Smooth muscle cell (in vitro differentiated cells): ENCODE measurements around the gene CHD9NB. TPM values are rescaled to one million over a fixed set of nuclear protein-coding genes. Genes with fewer than 3 reads are reported as not detected.
A peak's percentile ranks its signal among the peaks of the same experiment; 100 is the strongest.

Experiments
- DNase-seq: peaks from one replicate; lab custom pipeline; 2025; ENCODE audit not compliant: unreplicated experiment; lab: John Stamatoyannopoulos, UW
- H2AFZ ChIP-seq: fragments of 200-600 bp; sonication (generic); 2 replicates; pipeline ENCODE4 v1.6.0; 2016; ENCODE audit warnings: antibody characterized with exemption, low read depth, mild to moderate bottlenecking
- H3F3A ChIP-seq: fragments of 200-600 bp; sonication (generic); 2 replicates; pipeline ENCODE4 v1.6.0; 2017; ENCODE audit warnings: antibody characterized with exemption, low read depth
- H3K27ac ChIP-seq: fragments of 200-600 bp; sonication (generic); 2 replicates; pipeline ENCODE4 v1.5.1; 2016; ENCODE audit warnings: low read depth, mild to moderate bottlenecking
- H3K27me3 ChIP-seq: fragments of 200-600 bp; sonication (generic); 2 replicates; pipeline ENCODE4 v1.6.1; 2016; ENCODE audit warnings: low read depth, mild to moderate bottlenecking
- H3K36me3 ChIP-seq: fragments of 200-600 bp; sonication (generic); 2 replicates; pipeline ENCODE4 v1.5.1; 2016; ENCODE audit warnings: low read depth
- H3K4me1 ChIP-seq: fragments of 200-600 bp; sonication (generic); 2 replicates; pipeline ENCODE4 v1.5.1; 2016; ENCODE audit warnings: low read depth
- H3K4me2 ChIP-seq: fragments of 200-600 bp; sonication (generic); 2 replicates; pipeline ENCODE4 v1.6.0; 2016; ENCODE audit warnings: mild to moderate bottlenecking
- H3K4me3 ChIP-seq: fragments of 200-600 bp; sonication (generic); 2 replicates; pipeline ENCODE4 v1.5.1; 2016; ENCODE audit warnings: mild to moderate bottlenecking
- H3K79me2 ChIP-seq: fragments of 200-600 bp; sonication (generic); 2 replicates; pipeline ENCODE4 v1.6.0; 2016; ENCODE audit warnings: low read depth, mild to moderate bottlenecking
- H3K9ac ChIP-seq: fragments of 200-600 bp; sonication (generic); 2 replicates; pipeline ENCODE4 v1.6.0; 2016; ENCODE audit warnings: low read depth
- H3K9me3 ChIP-seq: fragments of 200-600 bp; sonication (generic); replicated peaks from 2 replicates; pipeline ENCODE4 v1.5.1; 2016; ENCODE audit warnings: low read depth
- H4K20me1 ChIP-seq: fragments of 200-600 bp; sonication (generic); 2 replicates; pipeline ENCODE4 v1.6.0; 2016; ENCODE audit warnings: low read depth
- CTCF ChIP-seq: fragments of 200-600 bp; sonication (generic); IDR thresholded peaks from 2 replicates; pipeline ENCODE4 v1.5.1; 2017; ENCODE audit warnings: borderline replicate concordance, mild to moderate bottlenecking, antibody characterized with exemption; ENCODE audit not compliant: insufficient read depth, poor library complexity, severe bottlenecking
- WGBS: methylation state at CpG from one replicate; pipeline ENCODE4 v1.1.7; 2016; ENCODE audit warnings: low lambda C conversion rate; 5-methylcytosine and 5-hydroxymethylcytosine counted together
- polyA plus RNA-seq: library from polyadenylated mRNA; unstranded; fragments of >200 nt; fragmentation: Nextera tagmentation; extraction: Ambion mirVana; gene quantifications from 2 replicates; pipeline ENCODE4 v1.2.1, GENCODE V29; 2016
- total RNA-seq: library from RNA; depleted of rRNA; stranded (reverse); fragments of >200 nt; gene quantifications from 2 replicates; pipeline ENCODE4 v1.2.3, GENCODE V29; 2014

Gene CHD9NB
- total and polyA plus RNA-seq, 2 experiments from 2014 or later: not detected

GRCh38 chr16:53089434-53090285, 37.0 kb upstream of the CHD9NB start:
- 86% methylated on average over 4 of the region's 4 CpGs for WGBS
- Histone ChIP-seq H4K20me1 (no peaks in the 10 kb centered on the region), H3K27me3 (no peaks in the 10 kb centered on the region), H3K9me3 (no peaks in the 10 kb centered on the region), H2AFZ (no peak overlapping the region), H3K27ac (peak overlapping the region; percentile 86), H3K36me3 (no peaks in the 10 kb centered on the region), H3K9ac (no peak overlapping the region), H3K4me3 (no peak overlapping the region), H3K79me2 (peaks cover 23% of the 10 kb centered on the region), H3K4me1 (peaks cover 38% of the 10 kb centered on the region), H3K4me2 (peak overlapping the region; percentile 73), H3F3A (peaks cover 31% of the 10 kb centered on the region)
- no peak for DNase-seq
- TF ChIP-seq CTCF: no peak

GRCh38 chr16:53087101-53087500, 34.4 kb upstream of the CHD9NB start:
- peaks cover 28% of the 10 kb centered on the region for H3K79me2 ChIP-seq
- H3K27me3 ChIP-seq: no peaks in the 10 kb centered on the region
- WGBS: 54% methylated on average over 3 of the region's 3 CpGs
- no peak for TF ChIP-seq CTCF
- no peaks in the 10 kb centered on the region for H3K36me3 ChIP-seq
- H3K4me2 ChIP-seq: peak overlapping the region; percentile 22
- H3F3A ChIP-seq: peaks cover 42% of the 10 kb centered on the region
- H3K9me3 ChIP-seq: no peaks in the 10 kb centered on the region
- no peak overlapping the region for H2AFZ ChIP-seq
- no peaks in the 10 kb centered on the region for H4K20me1 ChIP-seq
- H3K4me1 ChIP-seq: peaks cover 36% of the 10 kb centered on the region
- no peak overlapping the region for H3K9ac ChIP-seq
- no peak for DNase-seq
- no peak overlapping the region for H3K4me3 ChIP-seq
- peak overlapping the region; percentile 75 for H3K27ac ChIP-seq

GRCh38 chr16:53085931-53086421, 33.3 kb upstream of the CHD9NB start:
- no peaks in the 10 kb centered on the region for H3K27me3 ChIP-seq
- no peak for DNase-seq
- peaks cover 36% of the 10 kb centered on the region for H3F3A ChIP-seq
- TF ChIP-seq CTCF: no peak
- no peak overlapping the region for H3K4me3 ChIP-seq
- H3K27ac ChIP-seq: peak overlapping the region; percentile 75
- H3K36me3 ChIP-seq: no peaks in the 10 kb centered on the region
- no peaks in the 10 kb centered on the region for H4K20me1 ChIP-seq
- H3K9me3 ChIP-seq: no peaks in the 10 kb centered on the region
- 12% methylated on average over 6 of the region's 6 CpGs for WGBS
- H3K4me2 ChIP-seq: peak overlapping the region; percentile 53
- H3K9ac ChIP-seq: peak overlapping the region; percentile 19
- H3K79me2 ChIP-seq: peaks cover 32% of the 10 kb centered on the region
- no peak overlapping the region for H2AFZ ChIP-seq
- H3K4me1 ChIP-seq: peaks cover 31% of the 10 kb centered on the region

- Histone ChIP-seq H3K4me1 (peaks cover 29% of the 10 kb centered on the region), H2AFZ (no peak overlapping the region), H3K9me3 (no peaks in the 10 kb centered on the region), H3K27ac (peak overlapping the region; percentile 75), H3K79me2 (peaks cover 32% of the 10 kb centered on the region), H4K20me1 (no peaks in the 10 kb centered on the region), H3K4me3 (no peak overlapping the region), H3K36me3 (no peaks in the 10 kb centered on the region), H3K9ac (peak overlapping the region; percentile 19), H3F3A (peaks cover 35% of the 10 kb centered on the region), H3K4me2 (peak overlapping the region; percentile 53), H3K27me3 (no peaks in the 10 kb centered on the region)
- no peak for TF ChIP-seq CTCF
- 8% methylated on average over 4 of the region's 4 CpGs for WGBS
- DNase-seq: no peak
These were observed 32.7 kb upstream of the CHD9NB start for GRCh38 chr16:53085369-53085843.
